Hematopoietic multipotent progenitor cell treated with erythropoietin and hydrocortisone succinate and interleukin-3 and kit ligand, for 4 days (in vitro differentiated cells): Measurements from ENCODE around the gene B3GNT2.
A peak's percentile ranks its signal among the peaks of the same experiment; 100 is the strongest.

Source experiments
- DNase-seq: peaks from one replicate; pipeline ENCODE4 v3.0.0-alpha.2; 2015

The B3GNT2 gene

GRCh38 chr2:62206024-62206423 is 10.1 kb downstream of the B3GNT2 start:
- DNase-seq, result no peak

- no peak for DNase-seq
These were observed 11.6 kb downstream of the B3GNT2 start for GRCh38 chr2:62207491-62207890.

- DNase-seq, result no peak
These were observed 12.3 kb downstream of the B3GNT2 start for GRCh38 chr2:62208074-62208757.

GRCh38 chr2:62208758-62209114 is 12.8 kb downstream of the B3GNT2 start:
- peak; percentile 78 for DNase-seq

- no peak for DNase-seq
These were observed 13.6 kb downstream of the B3GNT2 start for GRCh38 chr2:62209427-62209991.

GRCh38 chr2:62215306-62216064 is 19.6 kb downstream of the B3GNT2 start:
- DNase-seq, result peak; percentile 66

GRCh38 chr2:62216113-62216512 is 20.2 kb downstream of the B3GNT2 start:
- no peak for DNase-seq

GRCh38 chr2:62216616-62217015 is 20.7 kb downstream of the B3GNT2 start:
- DNase-seq, result no peak

GRCh38 chr2:62217421-62217820 is 21.5 kb downstream of the B3GNT2 start:
- no peak for DNase-seq

GRCh38 chr2:62217970-62218369 is 22.1 kb downstream of the B3GNT2 start:
- DNase-seq, result no peak

GRCh38 chr2:62219407-62220159 is 23.7 kb downstream of the B3GNT2 start:
- no peak for DNase-seq

- no peak for DNase-seq
These were observed 25.2 kb downstream of the B3GNT2 start for GRCh38 chr2:62221141-62221540.

- DNase-seq, result no peak
These were observed 26.3 kb downstream of the B3GNT2 start for GRCh38 chr2:62222171-62222570.

GRCh38 chr2:62222674-62223073 is 26.8 kb downstream of the B3GNT2 start:
- DNase-seq, result no peak

- DNase-seq, result no peak
These were observed 29.1 kb downstream of the B3GNT2 start for GRCh38 chr2:62224976-62225375.

- DNase-seq, result no peak
These were observed 31.6 kb downstream of the B3GNT2 start for GRCh38 chr2:62227386-62228075.

GRCh38 chr2:62229082-62229605 is 33.2 kb downstream of the B3GNT2 start:
- peak; percentile 56 for DNase-seq

- no peak for DNase-seq
These were observed 35.6 kb downstream of the B3GNT2 start for GRCh38 chr2:62231541-62231940.

GRCh38 chr2:62234755-62235655 is 39.1 kb downstream of the B3GNT2 start:
- no peak for DNase-seq

- no peak for DNase-seq
These were observed 40.6 kb downstream of the B3GNT2 start for GRCh38 chr2:62236499-62236898.

GRCh38 chr2:62238236-62238635 is 42.3 kb downstream of the B3GNT2 start:
- no peak for DNase-seq

GRCh38 chr2:62240546-62240945 is 44.6 kb downstream of the B3GNT2 start:
- DNase-seq, result no peak
